ENCODE data around the gene KLF15.
"Not testable (repeated sequence)": the region's sequence is repeated elsewhere in the genome, so short reads cannot be mapped to it uniquely, and the experiment has no call there.

Gene KLF15

DNA sequence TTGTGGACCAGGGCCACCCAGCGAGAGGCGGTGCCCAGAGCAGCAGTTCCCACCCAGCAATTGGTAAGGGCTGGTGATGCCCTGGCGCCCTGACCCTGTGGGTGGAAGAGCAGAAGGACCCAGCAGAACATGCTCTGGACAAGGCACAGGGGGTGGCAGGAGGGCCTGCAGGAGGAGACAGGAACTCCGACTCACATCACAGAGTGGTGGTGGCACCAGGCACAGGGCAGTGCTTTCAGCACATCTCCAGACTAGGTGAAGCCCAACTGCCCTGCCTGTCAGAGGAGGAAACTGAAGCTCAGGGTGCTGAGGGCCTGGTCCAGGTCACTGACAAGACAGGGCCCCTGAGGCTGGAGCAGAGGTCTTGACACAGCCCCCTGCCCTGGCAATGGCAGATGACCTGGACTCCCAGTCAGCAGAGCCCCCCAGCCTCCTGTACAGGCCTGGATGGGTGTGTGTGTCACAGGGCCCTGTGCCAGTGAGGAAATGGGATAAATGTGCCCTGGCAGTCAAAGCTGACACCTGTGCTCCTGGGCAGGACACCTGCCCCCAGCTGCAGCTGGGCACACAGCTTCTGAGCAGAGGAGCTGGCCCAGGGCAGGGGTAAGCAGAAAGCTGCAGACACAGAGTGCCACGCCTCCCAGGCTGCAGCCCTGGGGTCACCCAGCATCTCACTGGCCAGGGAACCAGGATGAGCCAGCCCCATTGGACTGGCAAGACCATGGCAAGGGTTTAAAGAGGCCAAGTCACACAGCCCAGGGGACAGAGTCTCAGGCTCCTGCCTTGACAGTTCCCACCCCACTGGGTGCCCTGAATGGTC lies 11.4 kb downstream of the KLF15 start:
- no peak for DNase-seq (ENCODE audit: low spot score)

DNA sequence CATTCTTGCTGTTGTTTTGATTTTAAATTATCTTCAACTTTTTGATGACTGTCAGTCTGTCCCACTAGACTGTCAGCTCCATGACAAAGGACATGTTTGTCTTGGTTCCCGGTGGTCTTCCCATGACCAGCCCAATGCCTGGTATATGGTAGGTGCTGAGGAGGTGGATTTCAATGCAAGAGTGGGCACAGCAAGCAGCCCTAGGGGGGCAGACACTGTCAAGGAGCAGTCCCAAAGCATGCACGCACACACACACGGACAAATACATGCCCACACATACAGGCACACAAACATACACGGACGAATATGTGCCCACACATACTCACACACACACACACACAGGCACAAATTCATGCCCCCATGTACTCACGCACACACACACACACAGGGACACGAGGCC lies 12.0 kb downstream of the KLF15 start:
- DNase-seq (ENCODE audit: low spot score) = no peak

GRCh38 chr3:126344380-126345041 lies 12.7 kb downstream of the KLF15 start:
- DNase-seq (ENCODE audit: low spot score) = no peak

- DNase-seq (ENCODE audit: low spot score) = no peak
These were observed 13.6 kb downstream of the KLF15 start for GRCh38 chr3:126343649-126344035.

GRCh38 chr3:126342991-126343648 lies 14.1 kb downstream of the KLF15 start:
- no peak for DNase-seq (ENCODE audit: low spot score)

GRCh38 chr3:126342211-126342610 lies 15.0 kb downstream of the KLF15 start:
- no peak for DNase-seq (ENCODE audit: low spot score)

GRCh38 chr3:126341755-126342150 lies 15.5 kb downstream of the KLF15 start:
- no peak for DNase-seq (ENCODE audit: low spot score)

- no peak for DNase-seq (ENCODE audit: low spot score)
These were observed 16.1 kb downstream of the KLF15 start for GRCh38 chr3:126340943-126341754.

DNA sequence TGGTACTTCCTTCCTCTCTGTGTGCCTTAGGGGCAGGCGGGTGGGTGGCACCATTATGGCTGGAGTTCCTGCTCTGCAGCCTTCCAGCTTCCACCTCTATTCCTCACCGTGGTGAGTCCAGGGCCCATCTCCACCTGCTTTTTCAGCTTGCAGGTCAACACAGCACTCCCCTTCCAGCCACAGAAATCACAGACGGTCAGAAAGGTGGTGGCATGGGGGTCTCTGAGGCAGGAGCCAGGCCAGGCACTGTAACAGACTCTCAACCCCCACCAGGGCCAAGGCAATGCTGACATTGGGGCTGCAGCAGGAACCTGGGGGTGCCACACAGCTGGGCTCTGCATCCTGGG lies 16.6 kb downstream of the KLF15 start:
- no peak for DNase-seq (ENCODE audit: low spot score)

DNA sequence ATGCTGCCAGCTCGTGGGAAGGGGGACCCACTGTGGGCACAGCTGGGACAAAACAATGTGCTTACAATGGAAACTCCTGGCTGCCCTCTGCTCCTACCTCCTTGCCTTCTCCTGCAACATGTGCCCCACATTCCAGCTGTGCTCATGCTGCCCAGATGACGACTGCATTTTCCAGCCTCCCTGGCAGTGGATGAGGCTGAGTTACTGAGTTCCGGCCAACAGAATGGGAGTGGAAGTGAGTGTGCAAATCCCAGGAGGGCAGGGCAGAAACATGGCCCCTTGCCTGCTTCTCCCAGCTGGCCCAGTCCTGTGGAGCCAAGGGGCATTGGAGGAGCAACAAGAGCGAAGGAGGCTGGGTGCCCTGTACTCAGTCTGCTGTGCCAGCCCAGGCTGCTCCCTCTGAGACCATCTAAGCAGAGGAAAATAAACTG lies 17.1 kb downstream of the KLF15 start:
- no peak for DNase-seq (ENCODE audit: low spot score)

GRCh38 chr3:126339466-126339865 lies 17.7 kb downstream of the KLF15 start:
- DNase-seq (ENCODE audit: low spot score) = no peak

GRCh38 chr3:126338790-126339288 lies 18.4 kb downstream of the KLF15 start:
- no peak for DNase-seq (ENCODE audit: low spot score)

DNA sequence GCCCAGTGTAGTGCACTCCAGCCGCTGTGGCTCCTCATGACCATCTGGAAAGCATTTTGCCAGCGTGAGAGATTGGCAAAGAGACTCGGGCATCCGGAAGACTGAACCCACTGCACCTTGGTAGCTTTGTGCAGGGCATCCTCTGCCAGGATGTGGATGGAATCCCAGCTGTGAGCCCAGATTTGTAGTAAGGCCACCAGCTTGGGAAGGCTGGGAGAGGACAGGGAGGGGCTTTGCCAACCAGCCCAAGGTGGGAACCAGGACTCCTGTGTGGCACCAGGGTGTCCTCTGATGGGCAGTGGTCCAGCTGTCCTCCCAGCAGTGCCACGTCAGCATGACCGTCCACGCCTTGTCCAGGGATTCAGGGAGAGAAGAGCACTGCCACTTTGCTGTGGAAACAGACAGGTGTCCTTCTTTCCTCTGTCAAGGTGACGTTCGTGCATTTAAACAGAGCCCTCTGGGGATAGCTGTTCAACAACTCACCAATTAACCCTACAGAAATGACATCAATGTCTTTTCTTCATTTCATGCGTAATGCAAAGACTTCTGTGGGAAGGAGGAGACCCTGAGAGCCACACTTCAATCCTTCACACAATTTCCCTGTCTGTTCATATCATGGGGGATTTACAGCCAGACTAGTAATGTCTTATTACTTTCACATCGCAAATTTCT lies 19.1 kb downstream of the KLF15 start:
- no peak for DNase-seq (ENCODE audit: low spot score)

GRCh38 chr3:126331812-126332336 lies 25.3 kb downstream of the KLF15 start:
- not testable (repeated sequence) for DNase-seq (ENCODE audit: low spot score)

- no peak for DNase-seq (ENCODE audit: low spot score)
These were observed 27.1 kb downstream of the KLF15 start for GRCh38 chr3:126329927-126330725.

DNA sequence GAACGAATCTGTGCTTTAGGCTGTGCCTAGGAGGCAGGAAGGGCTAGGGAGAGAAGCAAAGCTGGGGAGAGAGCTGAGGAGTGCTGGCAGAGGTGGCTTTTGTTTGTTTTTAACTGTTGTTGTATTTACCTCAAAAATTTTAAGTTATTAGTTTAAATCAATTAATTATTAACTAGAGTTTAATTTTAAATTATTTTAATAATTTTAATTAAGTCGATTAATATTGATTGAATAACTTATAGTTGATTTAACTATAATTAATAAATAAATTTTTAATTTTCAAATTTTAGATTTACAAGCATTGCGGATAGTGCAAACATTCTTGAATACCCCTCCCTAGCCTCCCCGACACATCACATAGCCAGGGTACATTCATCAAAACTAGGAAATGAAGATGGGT lies 30.6 kb downstream of the KLF15 start:
- DNase-seq (ENCODE audit: low spot score) = no peak

GRCh38 chr3:126322181-126322967 lies 34.8 kb downstream of the KLF15 start:
- no peak for DNase-seq (ENCODE audit: low spot score)

GRCh38 chr3:126321490-126321889 lies 35.7 kb downstream of the KLF15 start:
- no peak for DNase-seq (ENCODE audit: low spot score)

- no peak for DNase-seq (ENCODE audit: low spot score)
These were observed 36.5 kb downstream of the KLF15 start for GRCh38 chr3:126320517-126321293.
